HL-60 (cell line): ENCODE results near the gene MNAT1.

Experiments used
- GABPA ChIP-seq: IDR thresholded peaks from 2 replicates; pipeline ENCODE4 v1.6.1; 2012; ENCODE audit warnings: low read depth
- TF ChIP-seq, protein P1 (sequence below): IDR thresholded peaks from one replicate; pipeline ENCODE4 v1.5.1; 2011; ENCODE audit warnings: low read length, control low read depth, inconsistent platforms; ENCODE audit not compliant: insufficient read depth
- TF ChIP-seq, protein P2 (sequence below): IDR thresholded peaks from 2 replicates; pipeline ENCODE4 v1.6.1; 2012; ENCODE audit warnings: low read depth; ENCODE audit not compliant: insufficient replicate concordance

- TF ChIP-seq GABPA: no peak
- TF ChIP-seq, protein P1, sequence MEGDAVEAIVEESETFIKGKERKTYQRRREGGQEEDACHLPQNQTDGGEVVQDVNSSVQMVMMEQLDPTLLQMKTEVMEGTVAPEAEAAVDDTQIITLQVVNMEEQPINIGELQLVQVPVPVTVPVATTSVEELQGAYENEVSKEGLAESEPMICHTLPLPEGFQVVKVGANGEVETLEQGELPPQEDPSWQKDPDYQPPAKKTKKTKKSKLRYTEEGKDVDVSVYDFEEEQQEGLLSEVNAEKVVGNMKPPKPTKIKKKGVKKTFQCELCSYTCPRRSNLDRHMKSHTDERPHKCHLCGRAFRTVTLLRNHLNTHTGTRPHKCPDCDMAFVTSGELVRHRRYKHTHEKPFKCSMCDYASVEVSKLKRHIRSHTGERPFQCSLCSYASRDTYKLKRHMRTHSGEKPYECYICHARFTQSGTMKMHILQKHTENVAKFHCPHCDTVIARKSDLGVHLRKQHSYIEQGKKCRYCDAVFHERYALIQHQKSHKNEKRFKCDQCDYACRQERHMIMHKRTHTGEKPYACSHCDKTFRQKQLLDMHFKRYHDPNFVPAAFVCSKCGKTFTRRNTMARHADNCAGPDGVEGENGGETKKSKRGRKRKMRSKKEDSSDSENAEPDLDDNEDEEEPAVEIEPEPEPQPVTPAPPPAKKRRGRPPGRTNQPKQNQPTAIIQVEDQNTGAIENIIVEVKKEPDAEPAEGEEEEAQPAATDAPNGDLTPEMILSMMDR: no peak
- TF ChIP-seq, protein P2, sequence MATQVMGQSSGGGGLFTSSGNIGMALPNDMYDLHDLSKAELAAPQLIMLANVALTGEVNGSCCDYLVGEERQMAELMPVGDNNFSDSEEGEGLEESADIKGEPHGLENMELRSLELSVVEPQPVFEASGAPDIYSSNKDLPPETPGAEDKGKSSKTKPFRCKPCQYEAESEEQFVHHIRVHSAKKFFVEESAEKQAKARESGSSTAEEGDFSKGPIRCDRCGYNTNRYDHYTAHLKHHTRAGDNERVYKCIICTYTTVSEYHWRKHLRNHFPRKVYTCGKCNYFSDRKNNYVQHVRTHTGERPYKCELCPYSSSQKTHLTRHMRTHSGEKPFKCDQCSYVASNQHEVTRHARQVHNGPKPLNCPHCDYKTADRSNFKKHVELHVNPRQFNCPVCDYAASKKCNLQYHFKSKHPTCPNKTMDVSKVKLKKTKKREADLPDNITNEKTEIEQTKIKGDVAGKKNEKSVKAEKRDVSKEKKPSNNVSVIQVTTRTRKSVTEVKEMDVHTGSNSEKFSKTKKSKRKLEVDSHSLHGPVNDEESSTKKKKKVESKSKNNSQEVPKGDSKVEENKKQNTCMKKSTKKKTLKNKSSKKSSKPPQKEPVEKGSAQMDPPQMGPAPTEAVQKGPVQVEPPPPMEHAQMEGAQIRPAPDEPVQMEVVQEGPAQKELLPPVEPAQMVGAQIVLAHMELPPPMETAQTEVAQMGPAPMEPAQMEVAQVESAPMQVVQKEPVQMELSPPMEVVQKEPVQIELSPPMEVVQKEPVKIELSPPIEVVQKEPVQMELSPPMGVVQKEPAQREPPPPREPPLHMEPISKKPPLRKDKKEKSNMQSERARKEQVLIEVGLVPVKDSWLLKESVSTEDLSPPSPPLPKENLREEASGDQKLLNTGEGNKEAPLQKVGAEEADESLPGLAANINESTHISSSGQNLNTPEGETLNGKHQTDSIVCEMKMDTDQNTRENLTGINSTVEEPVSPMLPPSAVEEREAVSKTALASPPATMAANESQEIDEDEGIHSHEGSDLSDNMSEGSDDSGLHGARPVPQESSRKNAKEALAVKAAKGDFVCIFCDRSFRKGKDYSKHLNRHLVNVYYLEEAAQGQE: no peak
Observed at GRCh38 chr14:60695327-60695726, 39.2 kb upstream of the MNAT1 start.
